SK-N-SH treated with all-trans-retinoic acid at 6 μM for 48 hours (cell line): ENCODE measurements around the gene RNASE11.
"Not testable (repeated sequence)": the region's sequence is repeated elsewhere in the genome, so short reads cannot be mapped to it uniquely, and the experiment has no call there.

ENCODE experiments used
- ATAC-seq: fragments of 200-7000 bp; cut with Tn5 transposase; 3 replicates; pipeline ENCODE4 v1.9.1; 2020; ENCODE audit warnings: mild to moderate bottlenecking, moderate library complexity
- ARNTL ChIP-seq: fragments of 450-650 bp; formaldehyde crosslinking; IDR thresholded peaks from 2 replicates; pipeline ENCODE4 v1.5.0; 2020; ENCODE audit warnings: low read depth, mild to moderate bottlenecking, moderate library complexity, borderline replicate concordance
- BACH2 ChIP-seq: fragments of 250-450 bp; sonication (Bioruptor Pico); IDR thresholded peaks from 2 replicates; pipeline ENCODE4 v1.9.0; 2021; ENCODE audit warnings: mild to moderate bottlenecking, borderline replicate concordance
- CREB5 ChIP-seq: fragments of 250-450 bp; sonication (Bioruptor Pico); IDR thresholded peaks from 2 replicates; pipeline ENCODE4 v1.5.1; 2020; ENCODE audit warnings: low read depth, mild to moderate bottlenecking, moderate library complexity
- GLIS3 ChIP-seq: fragments of 250-450 bp; sonication (Bioruptor Pico); IDR thresholded peaks from 2 replicates; pipeline ENCODE4 v1.5.0; 2020; ENCODE audit warnings: mild to moderate bottlenecking, moderate library complexity
- ISL1 ChIP-seq: fragments of 250-450 bp; sonication (Bioruptor Pico); IDR thresholded peaks from 2 replicates; pipeline ENCODE4 v2.1.2; 2022; ENCODE audit warnings: mild to moderate bottlenecking, moderate library complexity
- OSR1 ChIP-seq: fragments of 250-450 bp; sonication (Bioruptor Pico); IDR thresholded peaks from 2 replicates; pipeline ENCODE4 v1.8.0; 2022; ENCODE audit warnings: moderate library complexity, mild to moderate bottlenecking, inconsistent platforms
- PATZ1 ChIP-seq: fragments of 250-450 bp; sonication (Bioruptor Pico); IDR thresholded peaks from 2 replicates; pipeline ENCODE4 v1.8.0; 2020; ENCODE audit warnings: mild to moderate bottlenecking, moderate library complexity, borderline replicate concordance
- POU6F1 ChIP-seq: fragments of 250-450 bp; sonication (Bioruptor Pico); IDR thresholded peaks from 2 replicates; pipeline ENCODE4 v1.8.0; 2021; ENCODE audit warnings: low read depth, mild to moderate bottlenecking, moderate library complexity, borderline replicate concordance
- PPARA ChIP-seq: fragments of 250-450 bp; sonication (Bioruptor Pico); IDR thresholded peaks from 2 replicates; pipeline ENCODE4 v1.5.0; 2020; ENCODE audit warnings: mild to moderate bottlenecking, borderline replicate concordance
- RARB ChIP-seq: fragments of 250-450 bp; sonication (Bioruptor Pico); IDR thresholded peaks from 2 replicates; pipeline ENCODE4 v1.8.0; 2021; ENCODE audit warnings: mild to moderate bottlenecking, moderate library complexity
- SNAI2 ChIP-seq: fragments of 250-450 bp; sonication (Bioruptor Pico); IDR thresholded peaks from 2 replicates; pipeline ENCODE4 v1.5.0; 2020; ENCODE audit warnings: mild to moderate bottlenecking, moderate library complexity
- TOX ChIP-seq: fragments of 250-450 bp; sonication (Bioruptor Pico); IDR thresholded peaks from 2 replicates; pipeline ENCODE4 v1.8.0; 2021; ENCODE audit warnings: mild to moderate bottlenecking, moderate library complexity, borderline replicate concordance
- TSHZ2 ChIP-seq: fragments of 250-450 bp; sonication (Bioruptor Pico); IDR thresholded peaks from 2 replicates; pipeline ENCODE4 v1.5.0; 2020; ENCODE audit warnings: mild to moderate bottlenecking, moderate library complexity
- ZFP3 ChIP-seq: fragments of 250-450 bp; sonication (Bioruptor Pico); IDR thresholded peaks from 2 replicates; pipeline ENCODE4 v1.5.0; 2020; ENCODE audit warnings: mild to moderate bottlenecking, moderate library complexity
- ZFP30 ChIP-seq: fragments of 450-650 bp; formaldehyde crosslinking; IDR thresholded peaks from 2 replicates; pipeline ENCODE4 v1.5.0; 2022; ENCODE audit warnings: mild to moderate bottlenecking, moderate library complexity
- ZNF565 ChIP-seq: fragments of 450-650 bp; formaldehyde crosslinking; conservative IDR thresholded peaks from 2 replicates; pipeline ENCODE4 v1.5.0; 2020; ENCODE audit warnings: low read depth, mild to moderate bottlenecking, moderate library complexity
- ZNF70 ChIP-seq: fragments of 450-650 bp; formaldehyde crosslinking; IDR thresholded peaks from 2 replicates; pipeline ENCODE4 v1.5.0; 2020; ENCODE audit warnings: mild to moderate bottlenecking, moderate library complexity
- ZNF8 ChIP-seq: fragments of 450-650 bp; formaldehyde crosslinking; IDR thresholded peaks from 2 replicates; pipeline ENCODE4 v1.5.0; 2020; ENCODE audit warnings: mild to moderate bottlenecking, moderate library complexity

RNASE11 gene

GRCh38 chr14:20597108-20597507, 9.3 kb upstream of the RNASE11 start:
- TF ChIP-seq TOX (CRISPR knock-in tag) (no peak), ISL1 (CRISPR knock-in tag) (no peak), BACH2 (CRISPR knock-in tag) (no peak), TSHZ2 (CRISPR knock-in tag) (no peak), SNAI2 (CRISPR knock-in tag) (no peak), OSR1 (CRISPR knock-in tag) (no peak), ZFP3 (no peak), ZNF8 (no peak), ZNF70 (no peak)
- ATAC-seq = no peak

- ATAC-seq = not testable (repeated sequence)
These were observed 7.9 kb upstream of the RNASE11 start for GRCh38 chr14:20595726-20596125.

- TF ChIP-seq SNAI2 (CRISPR knock-in tag) = no peak
- no peak for ATAC-seq
These were observed 4.8 kb upstream of the RNASE11 start for GRCh38 chr14:20592574-20592973.

GRCh38 chr14:20591235-20591634, 3.4 kb upstream of the RNASE11 start, which contains the start of gene RNASE12:
RNASE12 (minus strand) TSS chr14:20591376; CDS start chr14:20590723, 653 bp downstream.
- ATAC-seq = no peak
- no peak for TF ChIP-seq ZFP3
- no peak for TF ChIP-seq POU6F1 (CRISPR knock-in tag)
- TF ChIP-seq PATZ1 = no peak

GRCh38 chr14:20583908-20584307, 3.9 kb downstream of the RNASE11 start:
- TF ChIP-seq CREB5 (CRISPR knock-in tag) (no peak), ISL1 (CRISPR knock-in tag) (no peak), RARB (CRISPR knock-in tag) (no peak), SNAI2 (CRISPR knock-in tag) (no peak), GLIS3 (no peak), ARNTL (CRISPR knock-in tag) (no peak), PPARA (CRISPR knock-in tag) (no peak), TSHZ2 (CRISPR knock-in tag) (no peak), ZFP30 (CRISPR knock-in tag) (no peak), TOX (CRISPR knock-in tag) (no peak), ZNF565 (CRISPR knock-in tag) (no peak), ZNF70 (no peak), PATZ1 (no peak), OSR1 (CRISPR knock-in tag) (no peak), ZFP3 (no peak), BACH2 (CRISPR knock-in tag) (no peak)
- TF ChIP-seq, all 23 proteins: peak for 0
- ATAC-seq = no peak
